ENCODE data around the gene MYO1D. TPM values are rescaled to one million over a fixed set of nuclear protein-coding genes. Genes with fewer than 3 reads are reported as not detected.
"Not testable (repeated sequence)": the region's sequence is repeated elsewhere in the genome, so short reads cannot be mapped to it uniquely, and the experiment has no call there.

Gene MYO1D
- total and polyA plus RNA-seq, 11 donors, result 3.3 to 15.5 (median 8.9) TPM

GRCh38 chr17:32896647-32897258, 19.8 kb upstream of the MYO1D start:
- intact Hi-C loops (cut with DNase I), result no loop called here
- WGBS, 4 donors, result 83 to 88% (median 85%) methylated on average over 2 of the region's 2 CpGs
- Histone ChIP-seq H3K9me3 (no peaks in the 10 kb centered on the region), H3K27ac (no peak overlapping the region), H3K27me3 (no peaks in the 10 kb centered on the region), H3K4me3 (no peak overlapping the region), H3K4me1 (peaks cover 0 to 12% (median 1%) of the 10 kb centered on the region in 12 donors), H3K36me3 (no peaks in the 10 kb centered on the region)
- TF ChIP-seq CTCF (IDR thresholded peaks at IDR 0.05) (no peak), POLR2A (IDR thresholded peaks at IDR 0.05) (no peak)
- DNase-seq, result no peak
- ATAC-seq, result no peak

GRCh38 chr17:32894245-32894644, 17.3 kb upstream of the MYO1D start:
- ATAC-seq (peak in 1 of 4 donors; percentile 32), DNase-seq (no peak)
- Histone ChIP-seq H3K9me3 (no peaks in the 10 kb centered on the region), H3K4me3 (no peak overlapping the region), H3K4me1 (peaks cover 0 to 12% (median 1%) of the 10 kb centered on the region in 12 donors), H3K27me3 (no peaks in the 10 kb centered on the region), H3K27ac (no peak overlapping the region), H3K36me3 (no peaks in the 10 kb centered on the region)
- 21 to 36% (median 30%) methylated on average over 4 of the region's 4 CpGs for WGBS, 4 donors
- TF ChIP-seq CTCF (IDR thresholded peaks at IDR 0.05), result no peak
- TF ChIP-seq POLR2A (IDR thresholded peaks at IDR 0.05), result no peak
- intact Hi-C loops (cut with DNase I), result no loop called here

GRCh38 chr17:32887410-32887809, 10.5 kb upstream of the MYO1D start:
- H3K36me3 ChIP-seq; intact Hi-C loops (cut with DNase I); H3K9me3 ChIP-seq; H3K4me3 ChIP-seq; H3K27ac ChIP-seq; H3K4me1 ChIP-seq; ATAC-seq; DNase-seq: not testable (repeated sequence)
- 51 to 71% methylated on average over 4 of the region's 14 CpGs; no CpG with 5 or more reads in 2 of the 4 donors for WGBS, 4 donors
- peaks cover 0 to 15% (median 0%) of the 10 kb centered on the region in 9 donors for H3K27me3 ChIP-seq

- H3K9me3 ChIP-seq; H3K27ac ChIP-seq; H3K36me3 ChIP-seq; H3K4me1 ChIP-seq; intact Hi-C loops (cut with DNase I); DNase-seq; H3K4me3 ChIP-seq; ATAC-seq: not testable (repeated sequence)
- 91 to 97% (median 93%) methylated on average over 8 of the region's 16 CpGs for WGBS, 4 donors
- peaks cover 0 to 15% (median 0%) of the 10 kb centered on the region in 9 donors for H3K27me3 ChIP-seq
Measured at GRCh38 chr17:32886951-32887350, 10.0 kb upstream of the MYO1D start.

DNA sequence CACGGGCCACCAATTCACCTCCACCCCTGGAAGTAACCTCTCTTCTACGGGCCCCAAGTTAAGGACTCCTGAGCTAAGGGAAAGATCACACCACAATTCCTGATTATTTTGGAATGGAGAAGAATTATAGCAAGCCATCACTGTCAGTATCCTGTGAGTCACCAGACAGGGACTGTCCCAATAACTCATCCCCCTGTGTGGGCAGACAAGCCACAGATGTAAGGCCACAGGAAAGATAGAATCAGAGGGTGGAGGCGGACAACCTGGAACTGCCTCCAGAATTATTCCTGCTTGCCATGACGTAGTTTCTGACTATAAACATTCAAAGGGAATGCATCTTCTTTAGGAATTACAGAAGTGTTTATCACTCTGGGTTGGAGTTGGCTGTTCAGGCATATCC, 5.8 kb upstream of the MYO1D start:
- Histone ChIP-seq H3K36me3 (no peaks in the 10 kb centered on the region), H3K4me1 (peaks cover 0 to 8% (median 3%) of the 10 kb centered on the region in 12 donors), H3K27me3 (peaks cover 0 to 15% (median 0%) of the 10 kb centered on the region in 9 donors), H3K9me3 (no peaks in the 10 kb centered on the region), H3K27ac (no peak overlapping the region), H3K4me3 (no peak overlapping the region)
- no peak for DNase-seq
- intact Hi-C loops (cut with DNase I), result no loop called here
- WGBS, 4 donors, result 80 to 89% (median 86%) methylated on average over 4 of the region's 4 CpGs
- ATAC-seq, result no peak
- TF ChIP-seq CTCF (IDR thresholded peaks at IDR 0.05) (no peak), POLR2A (IDR thresholded peaks at IDR 0.05) (no peak)
